HCT116 (cell line): ENCODE data around the gene SYCE1. TPM values are rescaled to one million over a fixed set of nuclear protein-coding genes. Genes with fewer than 3 reads are reported as not detected.

Source experiments
- ATAC-seq: fragments of 200-7000 bp; cut with Tn5 transposase; 2 replicates; pipeline ENCODE4 v1.9.1; 2020; ENCODE audit warnings: mild to moderate bottlenecking, moderate library complexity
- BruUV-seq: library from RNA; stranded (reverse); fragments of 400-500 nt; replicated peaks from 2 replicates; lab custom pipeline; 2021; lab: Mats Ljungman, UMichigan
- CTCF ChIA-PET: fragments of 300-600 bp; sonication (Branson Sonifier 250); formaldehyde crosslinking; loops from one replicate; lab custom pipeline; 2021; ENCODE audit warnings: antibody characterized with exemption; lab: Charles Lee
- POLR2A ChIA-PET: fragments of 300-600, 350-600 bp; sonication (Branson Sonifier 250); formaldehyde crosslinking; loops from one replicate; lab custom pipeline; 2021; ENCODE audit warnings: antibody characterized with exemption; lab: Charles Lee
- RAD21 ChIA-PET, 2 experiments: fragments of 300-600 bp; sonication (Branson Sonifier 250); formaldehyde crosslinking; loops; one replicate each; lab custom pipeline; 2023; ENCODE audit warnings: low total read pairs in 2 of 2; ENCODE audit not compliant: uncharacterized antibody in 2 of 2, unreplicated experiment in 2 of 2, low non-redundant PET in 1 of 2; lab: Charles Lee
- DNase-seq: peaks from one replicate; pipeline ENCODE4 v3.0.0-alpha.2; 2010; ENCODE audit warnings: low read depth, low spot score
- H2AFZ ChIP-seq: fragments of 200-600 bp; shearing (Covaris generic), sonication (generic); 2 replicates; pipeline ENCODE4 v1.6.1; 2017; ENCODE audit warnings: low read depth, mixed run types, mixed read lengths, antibody characterized with exemption, low read length; ENCODE audit not compliant: poor library complexity, severe bottlenecking
- H3K27ac ChIP-seq: 2 replicates; pipeline ENCODE4 v1.5.1; 2012; ENCODE audit warnings: low read depth, low read length
- H3K27me3 ChIP-seq: fragments of 200-600 bp; sonication (generic); 2 replicates; pipeline ENCODE4 v1.6.1; 2016; ENCODE audit warnings: mixed run types, low read length, mixed read lengths; ENCODE audit not compliant: insufficient read depth
- H3K36me3 ChIP-seq, 2 experiments: fragments of 200-500 bp in 1 of 2; fragments of 200-600 bp in 1 of 2; sonication (Bioruptor generic) in 1 of 2; sonication (generic) in 1 of 2; 2 replicates each; pipeline versions ENCODE4 v1.5.1 to v1.6.1; 2014 to 2016; ENCODE audit warnings: low read length in 2 of 2, inconsistent platforms in 1 of 2, mixed read lengths in 1 of 2, mixed run types in 1 of 2; ENCODE audit not compliant: insufficient read depth in 2 of 2, control insufficient read depth in 1 of 2
- H3K4me1 ChIP-seq, 2 experiments: fragments of 200-600 bp in 1 of 2; sonication (generic) in 1 of 2; 2 replicates each; pipeline versions ENCODE4 v1.5.1 to v1.6.1; 2012 to 2017; ENCODE audit warnings: low read length in 2 of 2, inconsistent platforms in 1 of 2, mild to moderate bottlenecking in 1 of 2, mixed read lengths in 1 of 2, mixed run types in 1 of 2, moderate library complexity in 1 of 2; ENCODE audit not compliant: insufficient read depth in 2 of 2, control insufficient read depth in 1 of 2
- H3K4me2 ChIP-seq: fragments of 200-600 bp; sonication (generic); 2 replicates; pipeline ENCODE4 v1.6.1; 2017; ENCODE audit warnings: mixed run types, low read length, mixed read lengths
- H3K4me3 ChIP-seq, 2 experiments: fragments of 200-600 bp in 1 of 2; sonication (generic) in 1 of 2; replicated peaks in 1 of 2; 2 replicates each; pipeline ENCODE4 v1.5.1; 2011 to 2016; ENCODE audit warnings: low read length in 2 of 2, control low read depth in 1 of 2, low read depth in 1 of 2, mild to moderate bottlenecking in 1 of 2, mixed read lengths in 1 of 2, mixed run types in 1 of 2
- H3K79me2 ChIP-seq: fragments of 200-600 bp; sonication (generic); 2 replicates; pipeline ENCODE4 v1.6.1; 2017; ENCODE audit warnings: mild to moderate bottlenecking, mixed run types, low read length, moderate library complexity, mixed read lengths; ENCODE audit not compliant: insufficient read depth
- H3K9ac ChIP-seq: fragments of 200-600 bp; sonication (generic); 2 replicates; pipeline ENCODE4 v1.6.1; 2016; ENCODE audit warnings: low read length, mixed read lengths
- H3K9me2 ChIP-seq: fragments of 200-600 bp; sonication (generic), shearing (Covaris generic); 2 replicates; pipeline ENCODE4 v1.6.1; 2017; ENCODE audit warnings: mixed run types, mild to moderate bottlenecking, moderate library complexity; ENCODE audit not compliant: insufficient read depth
- H3K9me3 ChIP-seq, 2 experiments: fragments of 200-500 bp in 1 of 2; fragments of 200-600 bp in 1 of 2; sonication (Bioruptor generic) in 1 of 2; sonication (generic) in 1 of 2; 2 replicates each; pipeline ENCODE4 v1.6.1; 2014 to 2017; ENCODE audit warnings: low read length in 2 of 2, mixed read lengths in 2 of 2, inconsistent platforms in 1 of 2, low read depth in 1 of 2, mild to moderate bottlenecking in 1 of 2, mixed run types in 1 of 2, moderate library complexity in 1 of 2; ENCODE audit not compliant: control insufficient read depth in 1 of 2, insufficient read depth in 1 of 2
- H4K20me1 ChIP-seq: fragments of 200-600 bp; sonication (generic), shearing (Covaris generic); 2 replicates; pipeline ENCODE4 v1.6.1; 2017; ENCODE audit warnings: mixed run types, mild to moderate bottlenecking, moderate library complexity; ENCODE audit not compliant: insufficient read depth
- CBX3 ChIP-seq: IDR thresholded peaks from 2 replicates; pipeline ENCODE4 v1.6.1; 2012; ENCODE audit warnings: low read depth
- CEBPB ChIP-seq: IDR thresholded peaks from 2 replicates; pipeline ENCODE4 v1.6.1; 2012; ENCODE audit warnings: low read depth
- ELF1 ChIP-seq: IDR thresholded peaks from 2 replicates; pipeline ENCODE4 v1.6.1; 2012; ENCODE audit warnings: low read depth, borderline replicate concordance
- EZH2 ChIP-seq: fragments of 200-600 bp; sonication (generic); IDR thresholded peaks from 2 replicates; pipeline ENCODE4 v1.6.1; 2017; ENCODE audit warnings: antibody characterized with exemption, mixed run types
- MAX ChIP-seq: IDR thresholded peaks from 2 replicates; pipeline ENCODE4 v1.6.1; 2012
- POLR2A ChIP-seq: IDR thresholded peaks from 2 replicates; pipeline ENCODE4 v1.7.0; 2011; ENCODE audit warnings: borderline replicate concordance; ENCODE audit not compliant: insufficient read depth, insufficient read length; ENCODE audit errors: extremely low read depth
- POLR2AphosphoS5 ChIP-seq: IDR thresholded peaks from 2 replicates; pipeline ENCODE4 v1.6.1; 2011; ENCODE audit warnings: mild to moderate bottlenecking, low read depth, low read length, moderate library complexity
- REST ChIP-seq: IDR thresholded peaks from 2 replicates; pipeline ENCODE4 v1.6.1; 2012; ENCODE audit warnings: low read depth
- SIN3A ChIP-seq: IDR thresholded peaks from 2 replicates; pipeline ENCODE4 v1.6.1; 2012; ENCODE audit warnings: low read depth
- SRF ChIP-seq: IDR thresholded peaks from 2 replicates; pipeline ENCODE4 v1.6.1; 2012; ENCODE audit warnings: low read depth
- TCF7L2 ChIP-seq: IDR thresholded peaks from 2 replicates; pipeline ENCODE4 v1.7.0; 2011; ENCODE audit warnings: borderline replicate concordance, inconsistent platforms; ENCODE audit not compliant: insufficient read depth, insufficient read length; ENCODE audit errors: extremely low read depth
- YY1 ChIP-seq: IDR thresholded peaks from 2 replicates; pipeline ENCODE4 v1.6.1; 2011; ENCODE audit warnings: low read length, low read depth, moderate library complexity, mild to moderate bottlenecking; ENCODE audit not compliant: insufficient replicate concordance; ENCODE audit errors: extremely low read depth
- ZBTB33 ChIP-seq: IDR thresholded peaks from 2 replicates; pipeline ENCODE4 v1.6.1; 2011; ENCODE audit warnings: mild to moderate bottlenecking, low read length, moderate library complexity; ENCODE audit not compliant: insufficient replicate concordance; ENCODE audit errors: extremely low read depth
- ZFX ChIP-seq: fragments of 450-650 bp; IDR thresholded peaks from 2 replicates; pipeline ENCODE4 v1.6.1; 2017
- intact Hi-C: fragments of 100-400 bp; cut with micrococcal nuclease; formaldehyde crosslinking; loops from 2 replicates; pipeline ENCODE4 v1.10.0; 2022
- total RNA-seq: library from RNA; stranded (reverse); gene quantifications from one replicate; pipeline ENCODE4 v1.2.1, GENCODE V29; 2021; ENCODE audit not compliant: unreplicated experiment
- TF ChIP-seq, protein P1 (sequence below): IDR thresholded peaks from 2 replicates; pipeline ENCODE4 v1.6.1; 2012

The SYCE1 gene
- total RNA-seq, 1 experiment from 2014 or later, result not detected

- ChIA-PET CTCF (no interaction called here), RAD21 (no interaction called here), POLR2A (no interaction called here)
- intact Hi-C loops, result no loop called here
- Histone ChIP-seq H3K9ac (no peak overlapping the region), H3K79me2 (no peaks in the 10 kb centered on the region), H3K36me3 (no peaks in the 10 kb centered on the region), H4K20me1 (no peaks in the 10 kb centered on the region), H3K4me3 (no peak overlapping the region), H3K4me2 (no peak overlapping the region), H3K27me3 (no peaks in the 10 kb centered on the region), H3K4me1 (no peaks in the 10 kb centered on the region), H3K9me2 (no peaks in the 10 kb centered on the region), H2AFZ (no peak overlapping the region), H3K9me3 (no peaks in the 10 kb centered on the region), H3K27ac (no peak overlapping the region)
- DNase-seq (no peak), ATAC-seq (no peak)
- no TSS peak for BruUV-seq
- TF ChIP-seq REST, result no peak
- no peak for TF ChIP-seq CEBPB
- no peak for TF ChIP-seq ZBTB33
- TF ChIP-seq ZFX, result no peak
- TF ChIP-seq, protein P1, sequence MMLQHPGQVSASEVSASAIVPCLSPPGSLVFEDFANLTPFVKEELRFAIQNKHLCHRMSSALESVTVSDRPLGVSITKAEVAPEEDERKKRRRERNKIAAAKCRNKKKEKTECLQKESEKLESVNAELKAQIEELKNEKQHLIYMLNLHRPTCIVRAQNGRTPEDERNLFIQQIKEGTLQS, result no peak
- TF ChIP-seq CBX3, result no peak
- TF ChIP-seq YY1, result no peak
- no peak for TF ChIP-seq SRF
- no peak for TF ChIP-seq SIN3A
- no peak for TF ChIP-seq TCF7L2
- TF ChIP-seq EZH2, result no peak
- no peak for TF ChIP-seq POLR2AphosphoS5
- TF ChIP-seq POLR2A, result no peak
- TF ChIP-seq ELF1, result no peak
- no peak for TF ChIP-seq MAX
These were observed 1.7 kb upstream of the SYCE1 start for GRCh38 chr10:133567119-133567518.
